Placental pericyte (primary cell): ENCODE results near the gene PRKCQ. TPM values are rescaled to one million over a fixed set of nuclear protein-coding genes. Genes with fewer than 3 reads are reported as not detected.

Source experiments
- total RNA-seq: library from RNA; depleted of rRNA; stranded (reverse); fragments of >200 nt; gene quantifications from 2 replicates; pipeline ENCODE4 v1.2.3, GENCODE V29; 2012

The PRKCQ gene
- 0.14 TPM in 1 of 2 replicates, not detected in the other for total RNA-seq

GRCh38 chr10:6579904-6580278 is at the start of gene PRKCQ:
TSS of gene PRKCQ (minus strand) at chr10:6580276. CDS start at chr10:6515135, 65,141 bp downstream.

